H9 (cell line): ENCODE measurements around the gene C16orf90. TPM values are rescaled to one million over a fixed set of nuclear protein-coding genes. Genes with fewer than 3 reads are reported as not detected.
A peak's percentile ranks its signal among the peaks of the same experiment; 100 is the strongest.

ENCODE experiments used
- DNase-seq: peaks from one replicate; pipeline ENCODE4 v3.0.0-alpha.2; 2017
- H2AFZ ChIP-seq: one replicate; pipeline ENCODE4 v1.6.1; 2013; ENCODE audit warnings: mild to moderate bottlenecking, low read length, control low read depth, moderate library complexity
- H2AK5ac ChIP-seq: 2 replicates; pipeline ENCODE4 v1.6.1; 2013; ENCODE audit warnings: low read length, control low read depth, mixed read lengths; ENCODE audit not compliant: insufficient read length
- H2BK120ac ChIP-seq: one replicate; pipeline ENCODE4 v1.6.1; 2013; ENCODE audit warnings: low read depth, mild to moderate bottlenecking, low read length, control low read depth, inconsistent platforms; ENCODE audit not compliant: poor library complexity, severe bottlenecking
- H2BK12ac ChIP-seq: 2 replicates; pipeline ENCODE4 v1.6.1; 2013; ENCODE audit warnings: low read length, control low read depth, mixed read lengths, low read depth; ENCODE audit not compliant: insufficient read length
- H2BK15ac ChIP-seq: 2 replicates; pipeline ENCODE4 v1.6.1; 2013; ENCODE audit warnings: low read depth, low read length, control low read depth
- H2BK20ac ChIP-seq: one replicate; pipeline ENCODE4 v1.6.1; 2013; ENCODE audit warnings: low read depth, mild to moderate bottlenecking, low read length, control low read depth, inconsistent platforms; ENCODE audit not compliant: poor library complexity, severe bottlenecking
- H2BK5ac ChIP-seq: 2 replicates; pipeline ENCODE4 v1.6.1; 2013; ENCODE audit warnings: low read length, control low read depth, mixed read lengths; ENCODE audit not compliant: insufficient read length
- H3K14ac ChIP-seq: 2 replicates; pipeline ENCODE4 v1.6.1; 2013; ENCODE audit warnings: low read length, control low read depth; ENCODE audit not compliant: insufficient read depth
- H3K18ac ChIP-seq: 2 replicates; pipeline ENCODE4 v1.6.1; 2013; ENCODE audit warnings: low read depth, mild to moderate bottlenecking, mixed read lengths, low read length, control low read depth; ENCODE audit not compliant: insufficient read length
- H3K23ac ChIP-seq: 2 replicates; pipeline ENCODE4 v1.6.1; 2013; ENCODE audit warnings: low read length, control low read depth, mixed read lengths, low read depth; ENCODE audit not compliant: insufficient read length
- H3K23me2 ChIP-seq: 2 replicates; pipeline ENCODE4 v1.6.1; 2013; ENCODE audit warnings: low read depth, mild to moderate bottlenecking, mixed read lengths, low read length, control low read depth; ENCODE audit not compliant: insufficient read length, poor library complexity, severe bottlenecking
- H3K27ac ChIP-seq: 2 replicates; pipeline ENCODE4 v1.5.1; 2013; ENCODE audit warnings: low read length, control low read depth, mixed read lengths, low read depth; ENCODE audit not compliant: insufficient read length
- H3K27me3 ChIP-seq: 2 replicates; pipeline ENCODE4 v1.6.1; 2013; ENCODE audit warnings: low read length, control low read depth, inconsistent platforms; ENCODE audit not compliant: insufficient read depth
- H3K4ac ChIP-seq: 2 replicates; pipeline ENCODE4 v1.6.1; 2013; ENCODE audit warnings: low read depth, mild to moderate bottlenecking, control low read depth, inconsistent platforms, low read length, moderate library complexity
- H3K4me1 ChIP-seq: 2 replicates; pipeline ENCODE4 v1.6.1; 2013; ENCODE audit warnings: low read length, control low read depth, inconsistent platforms; ENCODE audit not compliant: insufficient read depth
- H3K4me2 ChIP-seq: 2 replicates; pipeline ENCODE4 v1.6.1; 2013; ENCODE audit warnings: low read length, control low read depth, mixed read lengths; ENCODE audit not compliant: insufficient read length, insufficient read depth
- H3K56ac ChIP-seq: 2 replicates; pipeline ENCODE4 v1.6.1; 2013; ENCODE audit warnings: low read depth, mild to moderate bottlenecking, mixed read lengths, low read length, control low read depth; ENCODE audit not compliant: insufficient read length
- H3K79me1 ChIP-seq: 2 replicates; pipeline ENCODE4 v1.6.1; 2013; ENCODE audit warnings: low read depth, mild to moderate bottlenecking, moderate library complexity, low read length, control low read depth, inconsistent platforms; ENCODE audit not compliant: insufficient read depth, poor library complexity, severe bottlenecking
- H3K79me2 ChIP-seq: 2 replicates; pipeline ENCODE4 v1.6.1; 2013; ENCODE audit warnings: low read length, control low read depth, inconsistent platforms; ENCODE audit not compliant: insufficient read depth
- H3K9ac ChIP-seq: 2 replicates; pipeline ENCODE4 v1.6.1; 2013; ENCODE audit warnings: low read length, control low read depth, mixed read lengths; ENCODE audit not compliant: insufficient read length; ENCODE audit errors: extremely low read depth
- H3K9me3 ChIP-seq: one replicate; pipeline ENCODE4 v1.6.1; 2013; ENCODE audit warnings: low read depth, low read length, inconsistent platforms; ENCODE audit not compliant: control insufficient read depth
- H3T11ph ChIP-seq: one replicate; pipeline ENCODE4 v1.6.1; 2013; ENCODE audit warnings: mild to moderate bottlenecking, low read length, control low read depth, inconsistent platforms
- H4K20me1 ChIP-seq: one replicate; pipeline ENCODE4 v1.6.1; 2013; ENCODE audit not compliant: control insufficient read depth, insufficient read length, insufficient read depth
- H4K5ac ChIP-seq: 2 replicates; pipeline ENCODE4 v1.6.1; 2013; ENCODE audit warnings: low read depth, mild to moderate bottlenecking, mixed read lengths, low read length, control low read depth; ENCODE audit not compliant: insufficient read length
- H4K8ac ChIP-seq: replicated peaks from 2 replicates; pipeline ENCODE4 v1.6.1; 2013; ENCODE audit warnings: low read length, control low read depth, mixed read lengths, low read depth; ENCODE audit not compliant: insufficient read length
- H4K91ac ChIP-seq: 2 replicates; pipeline ENCODE4 v1.6.1; 2013; ENCODE audit warnings: low read depth, mild to moderate bottlenecking, moderate library complexity, mixed read lengths, low read length, control low read depth; ENCODE audit not compliant: insufficient read length
- H3K27ac Mint-ChIP-seq, 3 experiments: 2 replicates in 2 of 3; 3 replicates in 1 of 3; pipeline ENCODE4 v1.8.0; 2020 to 2021; ENCODE audit warnings: mixed read lengths in 3 of 3, mild to moderate bottlenecking in 1 of 3, moderate library complexity in 1 of 3
- H3K27me3 Mint-ChIP-seq: 2 replicates; pipeline ENCODE4 v1.8.0; 2021; ENCODE audit warnings: low read depth, mild to moderate bottlenecking, moderate library complexity, mixed read lengths
- H3K36me3 Mint-ChIP-seq, 3 experiments: 2 replicates in 2 of 3; 3 replicates in 1 of 3; pipeline ENCODE4 v1.8.0; 2020 to 2021; ENCODE audit warnings: low read depth in 3 of 3, mixed read lengths in 3 of 3; ENCODE audit not compliant: insufficient read depth in 1 of 3
- H3K4me1 Mint-ChIP-seq, 2 experiments: 2 replicates each; pipeline ENCODE4 v1.8.0; 2020; ENCODE audit warnings: mixed read lengths in 2 of 2
- H3K4me3 Mint-ChIP-seq, 2 experiments: 2 replicates in 1 of 2; 3 replicates in 1 of 2; pipeline ENCODE4 v1.8.0; 2020 to 2021; ENCODE audit warnings: mild to moderate bottlenecking in 2 of 2, mixed read lengths in 2 of 2, moderate library complexity in 1 of 2
- H3K9me3 Mint-ChIP-seq, 2 experiments: 2 replicates in 1 of 2; 3 replicates in 1 of 2; pipeline ENCODE4 v1.8.0; 2020; ENCODE audit warnings: mild to moderate bottlenecking in 2 of 2, mixed read lengths in 2 of 2, moderate library complexity in 1 of 2
- CTCF ChIP-seq: fragments of 200-600 bp; sonication (generic); conservative IDR thresholded peaks from 3 replicates; pipeline ENCODE4 v1.8.0; 2021; ENCODE audit warnings: antibody characterized with exemption, mild to moderate bottlenecking
- WGBS: extraction: QIAGEN DNeasy Blood & Tissue Kit; methylation state at CpG from one replicate; pipeline ENCODE4 v1.1.7; 2013; ENCODE audit warnings: missing lambda C conversion rate, low lambda C conversion rate, mixed read lengths; ENCODE audit not compliant: insufficient read length; ENCODE audit errors: extremely low coverage; 5-methylcytosine and 5-hydroxymethylcytosine counted together
- total RNA-seq: library from RNA; stranded (reverse); gene quantifications from 2 replicates; pipeline ENCODE4 v1.2.1, GENCODE V29; 2021

C16orf90 gene
- total RNA-seq, 1 experiment from 2014 or later = not detected

- Mint-ChIP-seq H3K27me3 (no peaks in the 10 kb centered on the region), H3K4me3 (no peak overlapping the region), H3K4me1 (no peaks in the 10 kb centered on the region), H3K27ac (peak overlapping the region in 1 of 3 experiments; percentile 51; a peak in 2 of 7 replicates), H3K36me3 (peaks cover 34 to 48% (median 41%) of the 10 kb centered on the region in 3 experiments), H3K9me3 (peaks cover 11% of the 10 kb centered on the region in 2 experiments; a peak in 4 of 5 replicates)
- Histone ChIP-seq H3K9me3 (no peaks in the 10 kb centered on the region), H3K4me2 (no peak overlapping the region), H3K79me1 (no peaks in the 10 kb centered on the region), H3K23me2 (no peaks in the 10 kb centered on the region), H2BK15ac (no peak overlapping the region), H2AK5ac (no peak overlapping the region), H3K18ac (no peak overlapping the region), H3K4ac (no peak overlapping the region), H4K5ac (no peak overlapping the region), H3K9ac (no peak overlapping the region), H3K27me3 (no peaks in the 10 kb centered on the region), H3K4me1 (no peaks in the 10 kb centered on the region), H3K14ac (no peak overlapping the region), H4K8ac (no peak overlapping the region), H3T11ph (no peak overlapping the region), H3K56ac (no peak overlapping the region), H2BK5ac (no peak overlapping the region), H3K23ac (no peak overlapping the region), H4K20me1 (no peaks in the 10 kb centered on the region), H3K79me2 (no peaks in the 10 kb centered on the region), H2BK20ac (no peak overlapping the region), H2BK12ac (no peak overlapping the region), H2BK120ac (no peak overlapping the region), H4K91ac (no peak overlapping the region), H3K27ac (no peak overlapping the region), H2AFZ (no peak overlapping the region)
- WGBS = no CpG with 5 or more reads among the region's 12 CpGs
- no peak for TF ChIP-seq CTCF
- DNase-seq = no peak
Measured at GRCh38 chr16:3532741-3533140, 37.5 kb upstream of the C16orf90 start.
